Panc1 (cell line): Measurements from ENCODE around the gene ZNF512B.

ENCODE experiments used
- POLR2AphosphoS5 ChIP-seq: IDR thresholded peaks from 2 replicates; pipeline ENCODE4 v1.6.1; 2012; ENCODE audit warnings: mild to moderate bottlenecking, low read depth, low read length, moderate library complexity
- TF ChIP-seq, protein P1 (sequence below): fragments of 450-650 bp; IDR thresholded peaks from 2 replicates; pipeline ENCODE4 v1.5.1; 2017; ENCODE audit warnings: mild to moderate bottlenecking

DNA sequence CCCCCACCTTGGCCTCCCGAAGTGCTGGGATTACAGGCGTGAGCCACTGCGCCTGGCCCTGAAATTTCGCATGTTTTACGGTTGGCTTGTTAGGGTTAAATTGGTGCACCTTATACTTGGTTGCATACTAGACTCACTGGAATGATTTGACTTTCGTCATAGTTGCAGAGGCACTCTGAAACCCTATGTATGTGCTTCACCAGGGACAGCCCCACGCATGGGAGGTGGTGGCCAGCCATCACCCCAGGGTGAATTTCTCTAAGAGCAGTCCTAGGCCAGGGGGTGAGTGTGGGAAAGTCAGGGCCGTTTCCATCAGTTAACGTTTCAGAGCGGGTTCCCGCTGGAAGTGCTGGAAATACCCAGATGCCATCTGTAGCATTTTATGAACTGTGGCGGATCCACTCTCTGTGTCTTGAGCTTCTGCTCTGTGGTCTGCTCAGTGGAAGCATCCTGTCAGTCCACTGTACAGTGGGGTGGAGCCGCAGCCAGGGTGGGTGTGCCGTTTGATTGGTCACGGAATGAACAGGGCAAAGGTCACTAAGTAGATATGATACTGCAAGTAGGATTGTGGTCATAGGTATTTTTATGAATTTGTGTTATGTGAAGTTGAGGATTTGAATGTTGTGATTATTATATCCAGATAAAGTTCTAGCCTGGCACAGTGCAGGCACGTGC is 61.6 kb downstream of the ZNF512B start:
- TF ChIP-seq, protein P1, sequence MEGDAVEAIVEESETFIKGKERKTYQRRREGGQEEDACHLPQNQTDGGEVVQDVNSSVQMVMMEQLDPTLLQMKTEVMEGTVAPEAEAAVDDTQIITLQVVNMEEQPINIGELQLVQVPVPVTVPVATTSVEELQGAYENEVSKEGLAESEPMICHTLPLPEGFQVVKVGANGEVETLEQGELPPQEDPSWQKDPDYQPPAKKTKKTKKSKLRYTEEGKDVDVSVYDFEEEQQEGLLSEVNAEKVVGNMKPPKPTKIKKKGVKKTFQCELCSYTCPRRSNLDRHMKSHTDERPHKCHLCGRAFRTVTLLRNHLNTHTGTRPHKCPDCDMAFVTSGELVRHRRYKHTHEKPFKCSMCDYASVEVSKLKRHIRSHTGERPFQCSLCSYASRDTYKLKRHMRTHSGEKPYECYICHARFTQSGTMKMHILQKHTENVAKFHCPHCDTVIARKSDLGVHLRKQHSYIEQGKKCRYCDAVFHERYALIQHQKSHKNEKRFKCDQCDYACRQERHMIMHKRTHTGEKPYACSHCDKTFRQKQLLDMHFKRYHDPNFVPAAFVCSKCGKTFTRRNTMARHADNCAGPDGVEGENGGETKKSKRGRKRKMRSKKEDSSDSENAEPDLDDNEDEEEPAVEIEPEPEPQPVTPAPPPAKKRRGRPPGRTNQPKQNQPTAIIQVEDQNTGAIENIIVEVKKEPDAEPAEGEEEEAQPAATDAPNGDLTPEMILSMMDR = no peak
- no peak for TF ChIP-seq POLR2AphosphoS5
